HG02870 (cell line): ENCODE data around the gene CDKN2A.
"Not testable (repeated sequence)": the region's sequence is repeated elsewhere in the genome, so short reads cannot be mapped to it uniquely, and the experiment has no call there.

Experiments used
- ATAC-seq: cut with Tn5 transposase; IDR thresholded peaks from one replicate; pipeline ENCODE4 v1.9.1; 2021; ENCODE audit warnings: mild to moderate bottlenecking, moderate library complexity; ENCODE audit not compliant: unreplicated experiment

CDKN2A gene

DNA sequence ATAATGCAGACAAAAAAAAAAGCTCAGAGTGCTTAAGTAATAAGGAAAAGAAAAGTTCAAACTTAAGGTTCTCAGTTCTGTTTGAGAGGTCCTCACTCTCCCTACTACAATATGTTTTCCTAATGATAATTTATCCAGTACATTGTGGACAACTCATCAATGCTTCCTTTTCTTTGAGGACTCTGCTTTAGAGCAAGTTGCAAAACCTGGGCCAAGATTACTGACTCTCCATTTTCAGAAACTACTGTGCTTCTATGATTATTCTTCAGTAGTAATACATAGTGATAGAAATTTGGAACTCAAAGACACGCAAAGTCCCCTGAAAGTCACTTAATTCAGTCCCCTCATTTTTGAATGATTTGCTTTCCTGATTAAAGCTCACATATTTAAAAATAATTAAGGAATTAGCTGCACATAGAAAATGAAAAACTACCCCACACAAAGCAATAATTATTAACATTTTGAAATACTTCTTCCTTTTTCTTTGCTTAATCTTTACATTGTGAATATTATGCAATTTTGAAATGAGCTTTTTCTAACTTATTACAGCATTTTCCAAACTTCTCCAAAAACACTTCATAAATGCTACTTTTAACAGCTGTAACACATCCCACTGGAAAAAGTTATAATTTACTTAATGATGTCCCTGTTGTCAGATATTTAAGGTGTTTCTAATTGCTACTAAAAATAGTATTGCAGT lies 11.2 kb downstream of the CDKN2A start:
- no peak for ATAC-seq

DNA sequence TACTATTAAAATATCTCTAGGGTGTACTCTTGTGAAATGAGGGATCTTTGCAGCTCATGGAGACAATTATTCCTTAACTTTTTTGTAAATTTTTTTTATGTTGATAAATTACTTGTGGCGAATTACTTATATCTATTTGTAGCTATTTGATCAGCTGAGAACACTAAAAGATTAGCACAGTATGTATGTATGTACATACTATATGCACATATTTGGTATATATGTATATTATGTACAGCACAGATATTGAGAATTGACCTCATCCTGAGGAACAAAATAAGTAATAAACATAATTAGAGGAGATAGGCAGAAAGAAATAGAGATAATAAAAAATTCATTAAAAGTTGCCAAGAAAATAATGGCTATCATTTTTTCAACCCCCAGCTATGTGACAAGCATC lies 11.8 kb downstream of the CDKN2A start:
- ATAC-seq: no peak

DNA sequence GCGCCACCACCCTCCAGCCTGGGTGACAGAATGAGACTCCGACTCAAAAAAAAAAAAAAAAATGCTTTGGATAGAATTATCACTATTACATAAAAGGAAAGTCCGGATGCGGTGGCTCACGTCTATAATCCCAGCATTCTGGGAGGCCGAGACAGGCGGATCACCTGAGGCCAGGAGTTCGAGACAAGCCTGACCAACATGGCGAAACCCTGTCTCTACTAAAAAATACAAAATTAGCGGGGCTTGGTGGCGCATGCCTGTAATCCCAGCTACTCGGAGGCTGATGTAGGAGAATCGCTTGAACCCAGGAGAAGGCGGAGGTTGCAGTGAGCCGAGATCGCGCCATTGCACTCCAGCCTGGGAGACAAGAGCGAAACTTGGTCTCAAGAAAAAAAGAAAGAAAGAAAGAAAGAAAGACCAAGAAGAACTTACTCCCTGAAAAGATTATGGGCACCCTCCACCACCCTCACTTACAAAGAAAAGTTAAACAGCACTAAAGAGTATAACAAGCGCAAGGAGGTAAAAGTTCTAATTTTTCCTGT lies 17.8 kb downstream of the CDKN2A start:
- ATAC-seq: no peak

DNA sequence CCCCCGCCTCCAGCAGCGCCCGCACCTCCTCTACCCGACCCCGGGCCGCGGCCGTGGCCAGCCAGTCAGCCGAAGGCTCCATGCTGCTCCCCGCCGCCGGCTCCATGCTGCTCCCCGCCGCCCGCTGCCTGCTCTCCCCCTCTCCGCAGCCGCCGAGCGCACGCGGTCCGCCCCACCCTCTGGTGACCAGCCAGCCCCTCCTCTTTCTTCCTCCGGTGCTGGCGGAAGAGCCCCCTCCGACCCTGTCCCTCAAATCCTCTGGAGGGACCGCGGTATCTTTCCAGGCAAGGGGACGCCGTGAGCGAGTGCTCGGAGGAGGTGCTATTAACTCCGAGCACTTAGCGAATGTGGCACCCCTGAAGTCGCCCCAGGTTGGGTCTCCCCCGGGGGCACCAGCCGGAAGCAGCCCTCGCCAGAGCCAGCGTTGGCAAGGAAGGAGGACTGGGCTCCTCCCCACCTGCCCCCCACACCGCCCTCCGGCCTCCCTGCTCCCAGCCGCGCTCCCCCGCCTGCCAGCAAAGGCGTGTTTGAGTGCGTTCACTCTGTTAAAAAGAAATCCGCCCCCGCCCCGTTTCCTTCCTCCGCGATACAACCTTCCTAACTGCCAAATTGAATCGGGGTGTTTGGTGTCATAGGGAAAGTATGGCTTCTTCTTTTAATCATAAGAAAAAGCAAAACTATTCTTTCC lies 19.3 kb downstream of the CDKN2A start:
- ATAC-seq: peak; percentile 55

DNA sequence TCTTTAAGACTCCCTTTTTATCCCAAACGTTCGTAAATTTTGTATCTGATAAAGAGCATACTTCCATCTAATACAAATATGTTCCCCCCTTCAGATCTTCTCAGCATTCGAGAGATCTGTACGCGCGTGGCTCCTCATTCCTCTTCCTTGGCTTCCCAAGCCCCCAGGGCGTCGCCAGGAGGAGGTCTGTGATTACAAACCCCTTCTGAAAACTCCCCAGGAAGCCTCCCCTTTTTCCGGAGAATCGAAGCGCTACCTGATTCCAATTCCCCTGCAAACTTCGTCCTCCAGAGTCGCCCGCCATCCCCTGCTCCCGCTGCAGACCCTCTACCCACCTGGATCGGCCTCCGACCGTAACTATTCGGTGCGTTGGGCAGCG lies 19.9 kb downstream of the CDKN2A start:
- no peak for ATAC-seq

DNA sequence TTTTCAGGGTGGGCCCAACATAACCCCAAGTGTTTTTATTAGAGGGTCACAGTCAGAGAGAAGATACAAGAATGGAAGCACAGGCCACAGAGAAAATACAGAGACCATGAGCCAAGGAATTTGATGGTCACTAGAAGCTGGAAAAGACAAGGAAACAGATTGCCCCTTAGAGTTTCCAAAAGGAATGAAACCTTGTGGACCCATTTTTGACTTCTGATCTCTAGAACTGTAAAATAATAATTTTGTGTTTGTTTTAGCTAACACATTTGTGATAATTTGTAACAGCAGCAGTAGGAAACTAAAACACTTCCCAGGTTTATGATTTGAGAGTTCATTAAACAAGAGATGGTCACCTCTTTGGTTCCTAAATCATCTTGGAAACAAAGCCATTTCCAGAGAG lies 21.8 kb downstream of the CDKN2A start:
- ATAC-seq: no peak

DNA sequence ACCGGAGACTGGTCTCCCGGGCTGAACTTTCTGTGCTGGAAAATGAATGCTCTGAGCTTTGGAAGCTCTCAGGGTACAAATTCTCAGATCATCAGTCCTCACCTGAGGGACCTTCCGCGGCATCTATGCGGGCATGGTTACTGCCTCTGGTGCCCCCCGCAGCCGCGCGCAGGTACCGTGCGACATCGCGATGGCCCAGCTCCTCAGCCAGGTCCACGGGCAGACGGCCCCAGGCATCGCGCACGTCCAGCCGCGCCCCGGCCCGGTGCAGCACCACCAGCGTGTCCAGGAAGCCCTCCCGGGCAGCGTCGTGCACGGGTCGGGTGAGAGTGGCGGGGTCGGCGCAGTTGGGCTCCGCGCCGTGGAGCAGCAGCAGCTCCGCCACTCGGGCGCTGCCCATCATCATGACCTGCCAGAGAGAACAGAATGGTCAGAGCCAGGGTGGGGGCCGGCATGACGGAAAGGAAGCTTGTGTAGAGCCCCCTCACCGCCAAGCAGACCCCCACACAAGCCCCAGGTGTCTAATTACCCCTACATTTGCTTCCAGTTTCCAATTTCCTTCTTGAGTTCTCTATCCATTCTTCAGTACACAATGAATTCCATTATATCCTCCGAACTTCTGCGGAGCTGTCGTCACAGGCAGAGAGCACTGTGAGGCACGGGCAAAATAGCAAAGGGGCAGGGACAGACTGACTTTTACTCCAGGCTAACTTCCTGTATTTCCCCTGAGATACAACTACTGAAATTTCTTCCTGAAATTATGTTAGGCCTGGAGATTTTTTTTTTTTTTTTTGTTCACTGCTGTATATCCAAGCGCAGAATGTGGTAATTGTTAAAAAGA lies 23.2 kb downstream of the CDKN2A start:
- ATAC-seq: no peak

DNA sequence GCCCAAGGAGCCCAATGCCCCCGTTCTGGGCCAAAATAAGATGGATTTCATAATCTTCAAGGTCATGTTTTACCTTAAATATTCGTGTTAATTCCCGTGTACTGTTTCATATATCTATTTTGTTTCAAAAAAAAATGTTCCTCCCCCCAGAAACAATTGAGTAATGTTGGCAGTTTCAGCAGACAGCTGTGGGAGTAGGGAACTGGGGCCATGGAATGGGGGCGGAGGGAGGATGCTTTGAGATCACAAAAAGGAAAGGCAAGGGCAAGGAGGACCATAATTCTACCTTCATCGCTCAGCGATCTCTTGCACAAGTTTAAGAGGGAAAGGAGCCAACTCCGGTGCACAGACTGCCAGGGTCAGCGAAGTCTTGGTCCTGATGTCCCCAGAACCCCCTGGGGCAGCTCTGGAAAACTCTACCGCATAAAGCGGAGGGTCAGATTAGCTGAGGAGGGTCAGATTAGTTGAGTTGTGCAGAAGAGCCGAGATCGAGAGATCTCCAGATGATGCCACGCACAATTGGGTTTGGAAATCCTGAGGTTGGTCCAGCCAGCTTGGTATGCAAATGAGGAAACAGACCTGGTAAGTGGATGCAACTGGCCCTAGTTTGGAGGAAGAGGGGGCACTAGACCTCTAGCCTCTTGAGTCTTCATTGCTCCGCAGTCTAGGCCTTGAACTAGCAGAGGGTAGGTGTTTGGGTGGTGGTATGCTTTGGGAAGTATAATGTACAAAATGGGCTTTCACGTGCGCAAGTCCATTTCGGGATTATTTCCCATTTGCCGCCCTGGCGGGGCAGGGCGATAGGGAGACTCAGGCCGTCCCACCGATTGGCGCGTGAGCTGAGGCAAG lies 24.0 kb downstream of the CDKN2A start:
- ATAC-seq: no peak

DNA sequence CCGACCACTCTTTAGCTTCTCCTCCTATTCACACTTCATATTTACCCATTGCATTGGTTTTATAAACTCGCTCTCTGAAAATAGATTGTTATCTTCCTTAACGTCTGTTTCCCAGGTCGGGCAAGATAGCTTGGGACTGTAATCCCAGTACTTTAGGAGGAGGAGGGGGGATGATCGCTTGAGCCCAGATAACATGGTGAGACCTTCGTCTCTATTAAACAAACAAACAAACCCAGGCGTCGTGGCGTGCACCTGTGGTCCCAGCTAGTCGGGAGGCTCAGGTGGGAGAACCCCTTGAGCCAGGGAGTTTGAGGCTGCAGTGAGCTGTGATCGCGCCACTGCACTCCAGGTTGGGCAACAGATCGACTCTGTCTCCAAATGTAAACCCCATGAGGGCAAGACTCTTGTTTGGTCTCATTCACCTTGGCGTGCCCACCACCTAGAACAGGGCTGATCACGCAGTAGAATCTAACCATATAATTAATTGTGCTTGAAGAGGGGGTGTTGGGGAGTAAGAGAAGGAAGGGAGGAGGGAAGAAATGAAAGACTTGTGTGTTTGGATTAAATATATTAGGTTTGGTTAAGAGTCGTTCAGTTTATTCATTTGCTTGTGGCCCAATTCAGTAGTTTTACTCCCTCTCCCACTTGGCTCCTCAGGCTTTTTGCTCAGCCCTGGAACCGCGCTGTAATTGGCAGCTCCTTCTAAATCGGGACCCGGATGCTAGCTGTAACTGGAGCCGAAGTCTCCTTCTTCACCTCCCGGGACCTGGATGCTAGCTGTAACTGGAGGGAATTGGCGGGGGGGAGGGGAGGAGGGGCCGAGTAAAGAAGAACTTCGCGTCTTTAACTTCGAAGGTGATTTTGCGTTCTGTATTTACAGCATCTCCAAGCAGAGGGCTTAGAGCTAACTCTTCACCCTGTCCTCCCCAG lies 24.9 kb downstream of the CDKN2A start:
- ATAC-seq: no peak

DNA sequence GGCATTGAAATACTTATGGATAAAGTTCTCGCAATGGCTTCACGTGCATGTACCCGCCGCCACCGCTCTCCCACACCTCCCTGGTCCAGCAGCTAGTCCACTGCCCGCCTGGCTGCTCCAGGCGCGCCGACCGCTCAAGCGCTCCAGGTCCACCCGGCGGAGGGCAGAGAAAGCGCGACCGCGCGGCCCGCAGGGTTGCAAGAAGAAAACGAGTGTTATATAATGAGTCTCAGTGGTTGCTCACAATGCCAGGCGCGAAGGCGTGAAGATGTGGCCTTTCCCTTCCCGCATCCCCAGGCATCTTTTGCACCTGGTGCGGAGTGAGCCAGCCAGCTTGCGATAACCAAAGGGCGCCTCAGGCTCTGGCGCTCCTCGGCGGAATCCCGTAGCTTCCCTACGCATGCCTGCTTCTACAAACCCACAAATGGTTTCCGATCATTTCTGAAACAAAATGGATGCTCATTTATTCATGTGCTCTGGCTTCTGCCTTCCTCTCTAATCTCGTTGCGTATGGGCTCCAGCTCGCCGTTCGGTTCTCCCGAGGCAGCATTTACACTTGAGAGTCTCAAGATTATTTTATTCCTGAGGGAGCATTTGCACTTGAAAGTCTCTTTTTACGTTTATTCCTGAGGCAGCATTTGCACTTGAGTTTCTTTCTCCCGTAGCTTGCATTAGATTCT lies 25.7 kb downstream of the CDKN2A start:
- no peak for ATAC-seq

DNA sequence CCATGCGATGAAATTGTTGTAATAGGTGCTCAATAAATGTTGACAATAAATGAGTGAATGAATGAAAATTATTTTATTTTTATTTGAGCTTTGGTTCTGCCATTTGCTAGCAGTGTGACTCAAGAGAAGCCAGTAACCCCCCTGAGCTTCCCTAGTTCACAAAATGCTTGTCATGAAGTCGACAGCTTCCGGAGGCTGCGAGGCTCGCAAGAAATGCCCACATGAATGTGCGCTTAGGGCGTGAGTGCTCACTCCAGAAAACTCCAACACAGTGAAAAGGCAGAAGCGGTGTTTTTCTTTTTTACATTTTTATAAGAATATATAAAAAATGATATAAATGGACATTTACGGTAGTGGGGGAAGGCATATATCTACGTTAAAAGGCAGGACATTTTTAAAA lies 26.5 kb downstream of the CDKN2A start:
- no peak for ATAC-seq

DNA sequence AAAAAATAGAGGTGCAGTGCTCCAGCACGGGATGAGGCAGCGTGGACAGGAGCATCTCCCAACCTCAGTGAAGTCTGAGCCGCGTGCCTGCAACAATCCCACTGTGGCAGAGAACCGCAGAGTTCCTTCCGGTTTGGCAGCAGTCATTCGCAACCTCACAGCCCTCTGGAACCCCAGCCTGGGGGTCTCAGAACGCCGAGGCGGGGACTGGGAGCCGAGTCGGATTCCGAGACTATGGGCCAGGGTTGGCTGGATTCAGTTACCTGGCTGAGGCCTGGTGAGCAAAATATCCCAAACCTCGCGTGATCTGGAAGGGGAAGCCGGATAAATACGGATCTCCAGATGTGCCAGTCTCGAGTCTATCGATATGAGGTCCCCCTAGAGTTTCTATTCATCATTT lies 27.0 kb downstream of the CDKN2A start:
- no peak for ATAC-seq

DNA sequence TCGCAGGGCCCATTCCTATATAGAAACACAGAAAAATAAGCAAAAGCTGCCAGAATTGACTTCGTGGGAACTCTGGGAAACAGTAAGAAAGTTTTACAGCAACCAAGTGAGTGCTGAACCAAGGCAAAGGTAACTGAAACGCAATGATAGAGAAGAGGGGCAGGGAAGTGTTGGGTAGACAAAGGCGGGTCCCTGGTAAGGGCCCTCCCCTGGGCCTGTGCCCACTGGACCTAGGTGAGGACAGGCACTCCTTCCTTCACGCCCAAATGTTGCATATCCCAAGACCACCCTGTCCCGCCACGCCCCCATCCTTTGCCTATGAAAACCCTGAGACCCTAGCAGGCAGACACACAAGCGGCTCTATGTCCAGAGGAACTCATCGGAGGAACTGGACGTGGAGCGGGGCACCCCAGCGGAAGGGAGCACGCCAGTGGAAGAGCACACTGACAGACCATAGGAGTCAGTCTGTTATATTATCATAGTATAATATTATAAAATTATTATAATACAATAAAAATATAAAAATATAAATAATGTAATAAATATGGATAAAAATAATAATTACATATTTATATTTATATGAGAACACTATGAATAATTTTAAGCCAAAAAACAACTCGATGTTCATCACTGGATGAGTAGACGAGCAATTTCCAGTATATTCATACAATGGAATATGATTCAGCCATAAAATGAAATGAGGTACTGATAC lies 27.9 kb downstream of the CDKN2A start:
- ATAC-seq: no peak

DNA sequence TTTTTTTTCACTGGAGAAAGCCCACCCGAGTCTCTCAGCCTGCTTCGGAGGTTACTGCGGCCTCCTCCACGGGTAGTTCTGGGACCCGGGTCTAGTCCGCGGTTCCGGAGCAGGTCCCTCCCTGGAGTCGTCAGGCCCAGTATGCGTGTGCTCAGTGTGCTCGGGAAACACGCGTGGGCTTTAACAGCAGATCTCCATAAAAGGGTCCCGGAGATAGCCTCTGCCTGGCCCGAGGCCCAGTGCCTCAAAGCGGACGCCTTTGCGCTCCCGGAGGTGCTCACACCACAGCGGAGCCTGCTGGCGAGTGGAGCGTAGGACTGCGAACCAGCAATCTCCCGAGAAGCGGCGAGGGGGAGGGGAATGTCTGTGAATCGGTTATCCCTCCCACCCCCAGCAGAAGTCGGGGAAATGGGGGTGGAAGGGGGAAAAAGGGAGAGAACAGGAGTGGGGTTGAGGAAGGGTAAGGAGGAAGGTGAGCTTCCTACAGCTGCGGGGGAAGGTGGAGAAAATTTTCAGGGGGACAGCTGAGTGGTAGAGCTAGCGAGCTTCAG lies 28.7 kb downstream of the CDKN2A start:
- ATAC-seq: peak; percentile 76

DNA sequence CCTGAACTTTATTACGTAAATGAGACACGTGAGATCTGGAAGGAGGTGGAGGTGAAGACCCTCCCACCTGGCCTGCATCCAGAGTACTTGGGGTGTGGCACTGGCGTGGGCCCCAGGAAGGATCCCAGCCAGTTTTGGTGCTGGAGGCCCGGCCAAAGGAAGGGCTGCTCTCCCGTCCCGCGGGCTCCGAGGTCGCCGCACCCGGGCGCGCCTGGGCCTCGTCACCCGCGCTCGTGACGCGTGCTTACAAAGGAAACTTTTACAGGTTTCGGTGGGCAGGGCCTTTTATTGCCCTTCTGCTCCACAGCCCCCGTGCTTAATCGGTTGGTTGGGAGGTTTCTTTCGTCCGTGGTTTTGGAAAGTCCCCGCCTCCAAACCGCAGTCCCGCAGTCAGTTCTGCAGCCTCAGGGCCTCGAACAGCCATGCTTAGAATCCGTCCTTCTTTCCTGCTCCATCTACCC lies 29.2 kb downstream of the CDKN2A start:
- peak; percentile 59 for ATAC-seq

DNA sequence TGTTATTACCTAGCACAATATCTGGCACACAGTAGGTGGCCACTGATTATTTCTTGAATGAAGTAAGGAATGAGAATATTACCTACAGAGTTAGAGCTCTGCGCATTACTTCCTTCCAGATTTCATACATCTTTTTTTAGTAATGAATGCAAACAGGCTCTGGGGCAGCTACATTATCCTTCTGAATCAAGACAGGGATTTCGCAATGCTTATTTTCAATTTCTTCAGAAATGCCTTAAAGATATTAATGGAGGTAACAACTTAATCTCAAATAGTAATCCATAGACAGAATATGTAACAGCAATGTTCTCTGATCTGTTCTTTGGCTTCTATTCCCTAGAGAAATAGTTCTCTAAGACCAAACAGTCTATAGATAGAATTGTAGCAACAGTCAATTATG lies 32.6 kb downstream of the CDKN2A start:
- no peak for ATAC-seq

DNA sequence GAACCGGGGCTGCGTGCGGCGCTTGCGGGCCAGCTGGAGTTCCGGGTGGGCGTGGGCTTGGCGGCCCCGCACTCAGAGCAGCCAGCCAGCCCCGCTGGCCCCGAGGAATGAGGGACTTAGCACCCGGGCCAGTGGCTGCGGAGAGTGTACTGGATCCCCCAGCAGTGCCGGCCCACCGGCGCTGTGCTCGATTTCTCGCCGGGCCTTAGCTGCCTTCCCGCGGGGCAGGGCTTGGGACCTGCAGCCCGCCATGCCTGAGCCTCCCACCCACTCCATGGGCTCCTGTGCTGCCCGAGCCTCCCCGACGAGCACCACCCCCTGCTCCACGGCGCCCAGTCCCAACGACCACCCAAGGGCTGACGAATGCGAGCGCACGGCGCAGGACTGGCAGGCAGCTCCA lies 34.9 kb downstream of the CDKN2A start:
- ATAC-seq: not testable (repeated sequence)

DNA sequence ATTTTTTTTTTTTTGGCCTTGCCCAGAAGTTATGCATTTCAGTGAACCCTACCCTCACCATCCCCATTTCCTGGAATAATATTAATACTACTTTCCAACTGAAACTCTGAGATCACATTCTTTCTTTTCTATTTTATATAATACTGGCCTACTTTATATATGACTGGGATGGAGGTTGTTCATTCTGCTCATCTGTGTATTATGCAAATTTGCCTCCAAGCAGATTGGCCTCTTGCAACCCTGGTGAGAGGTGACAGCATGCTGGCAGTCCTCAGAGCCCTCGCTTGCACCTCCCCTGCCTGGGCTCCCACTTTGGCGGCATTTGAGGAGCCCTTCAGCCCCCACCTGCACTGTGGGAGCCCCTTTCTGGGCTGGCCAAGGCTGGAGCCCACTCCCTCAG lies 35.4 kb downstream of the CDKN2A start:
- no peak for ATAC-seq
